Adipocyte (in vitro differentiated cells): ENCODE measurements around the gene TMEM80.
A peak's percentile ranks its signal among the peaks of the same experiment; 100 is the strongest.
"Not testable (repeated sequence)": the region's sequence is repeated elsewhere in the genome, so short reads cannot be mapped to it uniquely, and the experiment has no call there.

Experiments used
- DNase-seq: peaks from one replicate; pipeline ENCODE4 v3.0.0-alpha.2; 2015; ENCODE audit warnings: low read depth
- H3K27me3 ChIP-seq: replicated peaks from 2 replicates; pipeline ENCODE4 v1.7.0; 2013; ENCODE audit warnings: mild to moderate bottlenecking, low read length, moderate library complexity; ENCODE audit not compliant: control insufficient read depth, insufficient read depth
- H3K36me3 ChIP-seq: 2 replicates; pipeline ENCODE4 v1.7.0; 2013; ENCODE audit warnings: low read length, mild to moderate bottlenecking, moderate library complexity; ENCODE audit not compliant: control insufficient read depth, insufficient read depth, severe bottlenecking
- H3K4me1 ChIP-seq: 2 replicates; pipeline ENCODE4 v1.7.0; 2013; ENCODE audit warnings: mild to moderate bottlenecking, low read length, moderate library complexity; ENCODE audit not compliant: control insufficient read depth, insufficient read depth
- H3K4me3 ChIP-seq: 2 replicates; pipeline ENCODE4 v1.7.0; 2013; ENCODE audit warnings: mild to moderate bottlenecking, low read length, moderate library complexity
- H3K9ac ChIP-seq: 2 replicates; pipeline ENCODE4 v1.7.0; 2013; ENCODE audit warnings: mild to moderate bottlenecking, low read length, moderate library complexity
- H3K9me3 ChIP-seq: 2 replicates; pipeline ENCODE4 v1.7.0; 2013; ENCODE audit warnings: mild to moderate bottlenecking, low read length, moderate library complexity; ENCODE audit not compliant: control insufficient read depth

Gene TMEM80

DNA sequence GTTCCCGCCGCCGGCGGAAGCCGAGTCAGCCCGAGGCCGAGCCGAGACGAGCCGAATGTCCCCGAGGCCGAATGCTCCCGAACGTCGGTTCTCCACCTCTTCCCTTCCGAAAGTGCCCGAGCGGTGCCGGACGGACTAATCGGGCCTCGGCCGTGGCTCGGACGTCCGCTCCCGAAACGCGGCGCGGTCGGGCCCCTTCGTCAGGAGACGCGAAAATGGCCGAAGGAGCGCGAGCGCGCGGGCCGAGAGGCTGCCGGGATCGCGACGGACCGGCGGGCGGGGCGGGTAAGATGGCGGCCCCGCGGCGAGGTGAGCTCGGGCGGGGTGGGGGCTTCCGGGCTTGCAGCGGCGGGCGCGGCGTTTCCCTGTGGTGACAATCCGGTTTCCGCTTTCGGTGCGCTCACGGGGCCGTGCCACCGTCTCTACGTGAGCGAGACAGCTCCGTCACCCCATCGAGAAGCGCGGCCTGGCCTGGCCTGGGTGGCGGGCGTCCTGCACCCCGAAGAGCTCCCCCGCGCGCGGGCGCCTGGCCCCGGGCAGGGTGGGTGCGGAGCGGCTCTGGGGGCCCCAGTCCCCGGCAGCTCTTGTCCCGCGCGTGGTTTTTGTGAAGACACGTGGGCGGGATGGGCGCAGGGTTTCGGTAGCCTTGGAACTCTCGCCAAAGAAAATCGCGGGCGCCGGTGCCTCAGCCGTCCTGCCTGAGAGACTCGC, at the start of gene TMEM80:
TSS of gene TMEM80 (plus strand) at position 279 of the 711 bp plus-strand sequence. CDS start at position 291, 12 bp downstream.
- Histone ChIP-seq H3K27me3 (no peaks in the 10 kb centered on the region), H3K36me3 (peaks cover 3% of the 10 kb centered on the region), H3K4me3 (peak within 1 kb of the TSS; percentile 86), H3K4me1 (peaks cover 49% of the 10 kb centered on the region), H3K9ac (peak within 1 kb of the TSS; percentile 100), H3K9me3 (no peaks in the 10 kb centered on the region)
- DNase-seq: peak; percentile 100

DNA sequence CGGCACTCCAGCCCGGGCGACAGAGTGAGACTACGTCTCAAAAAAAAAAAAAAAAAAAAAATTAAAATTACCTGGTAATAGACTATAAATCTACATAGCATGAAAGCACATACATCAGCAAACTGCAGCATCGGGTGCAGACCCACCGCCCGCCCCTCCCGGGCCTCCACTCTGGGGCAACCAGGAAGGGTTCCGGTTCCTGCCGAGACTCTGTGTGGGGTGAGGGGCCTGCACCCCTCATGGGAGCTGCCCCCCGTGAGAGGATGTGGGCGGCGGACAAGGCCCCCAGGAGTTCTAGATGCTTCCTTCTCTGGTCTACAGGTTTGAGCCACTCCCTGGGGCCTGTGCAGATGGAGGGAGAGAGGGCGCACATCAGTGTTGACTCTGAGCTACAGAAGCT, 49.4 kb upstream of the TMEM80 start:
- no peak overlapping the region for H3K4me3 ChIP-seq
- peaks cover 12% of the 10 kb centered on the region for H3K36me3 ChIP-seq
- no peak for DNase-seq
- H3K9ac ChIP-seq: no peak overlapping the region
- H3K4me1 ChIP-seq: no peaks in the 10 kb centered on the region
- no peaks in the 10 kb centered on the region for H3K27me3 ChIP-seq
- H3K9me3 ChIP-seq: no peaks in the 10 kb centered on the region

DNA sequence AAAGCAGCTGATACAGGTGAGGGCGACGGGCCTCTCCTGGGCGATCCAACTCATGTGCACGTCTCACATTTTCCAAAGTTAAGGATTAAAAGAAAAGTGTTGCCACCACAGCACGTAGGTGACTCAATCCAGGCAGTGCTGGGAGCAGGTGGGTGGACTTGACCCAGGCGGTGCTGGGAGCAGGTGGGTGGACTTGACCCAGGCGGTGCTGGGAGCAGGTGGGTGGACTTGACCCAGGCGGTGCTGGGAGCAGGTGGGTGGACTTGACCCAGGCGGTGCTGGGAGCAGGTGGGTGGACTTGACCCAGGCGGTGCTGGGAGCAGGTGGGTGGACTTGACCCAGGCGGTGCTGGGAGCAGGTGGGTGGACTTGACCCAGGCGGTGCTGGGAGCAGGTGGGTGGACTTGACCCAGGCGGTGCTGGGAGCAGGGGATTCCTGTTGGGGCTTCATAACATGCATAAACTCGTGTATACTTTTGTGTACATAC, 47.9 kb upstream of the TMEM80 start:
- not testable (repeated sequence) for H3K4me1 ChIP-seq, H3K4me3 ChIP-seq, DNase-seq, H3K9ac ChIP-seq, H3K9me3 ChIP-seq, H3K27me3 ChIP-seq
- H3K36me3 ChIP-seq: peaks cover 15% of the 10 kb centered on the region

DNA sequence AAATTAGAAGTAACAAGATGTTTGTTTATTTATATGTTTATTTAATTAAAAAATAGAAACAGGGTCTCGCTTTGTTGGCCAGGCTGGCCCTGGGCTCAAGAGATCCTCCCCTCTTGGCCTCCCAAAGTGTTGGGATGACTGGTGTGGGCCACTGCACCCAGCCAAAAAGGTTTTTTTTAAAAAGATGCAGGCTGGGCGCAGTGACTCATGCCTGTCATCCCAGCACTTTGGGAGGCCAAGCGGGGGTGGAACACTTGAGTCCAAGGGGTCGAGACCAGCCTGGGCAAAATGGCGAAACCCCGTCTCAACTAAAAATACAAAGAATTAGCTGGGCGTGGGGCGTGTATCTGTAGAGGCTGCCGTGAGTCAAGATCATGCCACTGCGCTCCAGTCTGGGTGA, 45.1 kb upstream of the TMEM80 start:
- H3K9ac ChIP-seq: no peak overlapping the region
- peaks cover 21% of the 10 kb centered on the region for H3K36me3 ChIP-seq
- DNase-seq: no peak
- no peaks in the 10 kb centered on the region for H3K4me1 ChIP-seq
- no peaks in the 10 kb centered on the region for H3K27me3 ChIP-seq
- H3K4me3 ChIP-seq: no peak overlapping the region
- H3K9me3 ChIP-seq: no peaks in the 10 kb centered on the region

DNA sequence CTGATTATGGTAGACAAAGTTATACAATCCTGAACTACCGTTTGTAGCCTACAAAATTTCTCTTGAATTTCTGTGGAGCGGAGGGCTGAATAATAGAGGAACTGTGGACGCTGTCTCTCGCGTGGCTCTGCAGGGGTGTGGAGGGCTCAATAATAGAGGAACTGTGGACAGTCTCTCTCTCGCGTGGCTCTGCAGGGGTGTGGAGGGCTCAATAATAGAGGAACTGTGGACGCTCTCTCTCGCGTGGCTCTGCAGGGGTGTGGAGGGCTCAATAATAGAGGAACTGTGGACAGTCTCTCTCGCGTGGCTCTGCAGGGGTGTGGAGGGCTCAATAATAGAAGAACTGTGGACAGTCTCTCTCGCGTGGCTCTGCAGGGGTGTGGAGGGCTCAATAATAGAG, 42.5 kb upstream of the TMEM80 start:
- not testable (repeated sequence) for H3K9ac ChIP-seq, H3K4me1 ChIP-seq, H3K9me3 ChIP-seq, H3K4me3 ChIP-seq, DNase-seq, H3K27me3 ChIP-seq
- H3K36me3 ChIP-seq: peaks cover 28% of the 10 kb centered on the region

DNA sequence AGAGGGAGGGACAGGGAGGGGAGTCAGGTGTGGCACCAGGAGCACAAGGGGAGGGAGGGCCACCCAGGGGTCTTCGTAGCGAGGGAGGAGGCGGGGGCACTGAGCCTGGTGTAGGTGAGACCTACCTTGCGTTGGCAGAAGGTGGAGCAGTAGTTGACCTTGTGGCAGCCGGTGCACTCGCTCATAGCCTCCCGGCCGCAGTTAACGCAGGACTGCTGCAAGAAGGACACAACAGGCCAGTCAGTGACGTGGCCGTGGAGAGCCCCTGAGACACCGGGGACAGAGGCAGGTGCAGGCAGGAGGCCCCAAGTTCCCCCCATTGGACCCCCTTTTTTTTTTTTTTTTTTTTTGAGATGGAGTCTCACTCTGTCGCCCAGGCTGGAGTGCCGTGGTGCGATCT, 41.8 kb upstream of the TMEM80 start:
- no peaks in the 10 kb centered on the region for H3K9me3 ChIP-seq
- no peak overlapping the region for H3K9ac ChIP-seq
- no peaks in the 10 kb centered on the region for H3K4me1 ChIP-seq
- no peaks in the 10 kb centered on the region for H3K27me3 ChIP-seq
- peaks cover 28% of the 10 kb centered on the region for H3K36me3 ChIP-seq
- H3K4me3 ChIP-seq: no peak overlapping the region
- no peak for DNase-seq

DNA sequence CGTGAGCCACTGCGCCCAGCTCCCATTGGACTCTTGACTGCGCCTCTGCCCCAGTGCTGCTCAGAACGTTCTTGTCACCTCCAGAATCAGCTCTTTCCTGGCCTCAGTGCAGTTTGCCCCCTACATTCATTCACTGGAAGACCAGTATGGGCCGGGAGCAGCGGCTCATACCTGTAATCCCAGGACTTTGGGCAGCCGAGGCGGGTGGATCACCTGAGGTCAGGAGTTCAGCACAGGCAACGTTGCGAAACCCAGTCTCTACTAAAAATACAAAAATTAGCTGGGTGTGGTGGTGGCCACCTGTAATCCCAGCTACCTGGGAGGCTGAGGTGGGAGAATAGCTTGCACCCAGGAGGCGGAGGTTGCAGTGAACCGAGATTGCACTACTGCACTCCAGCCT, 41.2 kb upstream of the TMEM80 start:
- DNase-seq, H3K4me1 ChIP-seq: not testable (repeated sequence)
- H3K36me3 ChIP-seq: peaks cover 33% of the 10 kb centered on the region

DNA sequence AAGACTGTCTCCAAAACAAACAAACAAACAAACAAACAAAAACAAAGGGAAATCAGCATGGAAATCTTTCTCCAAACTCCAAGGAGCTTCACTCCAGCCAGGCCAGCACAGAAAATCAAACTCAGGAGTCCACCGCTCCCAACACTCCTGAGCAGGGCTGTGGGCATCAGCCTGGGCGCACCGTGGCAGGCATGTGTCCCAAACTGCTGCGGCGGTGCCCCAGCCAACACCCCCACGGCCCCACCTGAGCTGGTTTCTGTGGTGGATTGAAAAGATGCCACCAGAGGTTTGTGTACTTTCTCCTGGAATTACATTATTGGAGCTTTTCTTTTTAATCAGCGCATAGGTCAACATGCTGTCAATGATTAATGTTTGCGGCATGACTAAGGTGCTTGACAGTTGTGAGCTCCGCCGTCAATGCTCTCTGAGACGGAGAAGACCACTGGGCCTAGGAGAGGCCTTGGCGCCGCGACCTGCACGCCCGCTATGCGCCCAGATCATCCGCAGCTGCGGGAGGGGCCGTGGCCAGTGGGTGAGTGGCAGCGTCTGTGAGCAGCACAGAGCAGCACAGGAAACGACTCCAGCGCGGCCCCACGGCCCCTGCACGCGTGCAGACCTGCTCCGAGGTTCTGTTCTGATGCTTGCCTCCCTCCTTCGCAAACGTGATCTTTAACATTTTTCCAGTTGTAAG, 40.4 kb upstream of the TMEM80 start:
- Histone ChIP-seq H3K9ac (no peak overlapping the region), H3K36me3 (peaks cover 37% of the 10 kb centered on the region), H3K4me1 (no peaks in the 10 kb centered on the region), H3K9me3 (no peaks in the 10 kb centered on the region), H3K27me3 (no peaks in the 10 kb centered on the region), H3K4me3 (no peak overlapping the region)
- DNase-seq: no peak

More for the DNA sequence above, 41.2 kb upstream of the TMEM80 start:
- not testable (repeated sequence) for H3K9ac ChIP-seq, H3K9me3 ChIP-seq, H3K4me3 ChIP-seq, H3K27me3 ChIP-seq

DNA sequence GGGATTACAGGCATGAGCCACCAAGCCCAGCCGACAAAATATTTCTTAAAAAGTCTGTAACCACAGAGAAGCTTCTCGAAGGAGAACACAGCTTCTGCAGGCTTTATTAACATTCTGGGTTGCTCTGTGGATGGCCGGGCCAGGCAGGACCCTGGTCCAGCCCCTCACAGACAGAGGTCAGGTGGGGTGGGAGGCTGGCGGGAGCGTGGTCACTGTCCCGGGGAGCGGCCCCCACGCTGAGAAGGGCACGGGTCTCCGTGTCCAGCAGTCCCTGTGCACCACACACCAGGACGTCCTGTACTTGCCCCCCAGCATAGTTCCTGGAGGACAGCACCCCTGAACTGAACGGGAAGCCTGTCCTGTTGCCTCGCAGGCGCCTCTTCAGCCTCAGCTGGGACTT, 39.2 kb upstream of the TMEM80 start:
- Histone ChIP-seq H3K27me3 (no peaks in the 10 kb centered on the region), H3K9me3 (no peaks in the 10 kb centered on the region), H3K9ac (no peak overlapping the region), H3K4me3 (no peak overlapping the region), H3K4me1 (no peaks in the 10 kb centered on the region), H3K36me3 (peaks cover 40% of the 10 kb centered on the region)
- no peak for DNase-seq

DNA sequence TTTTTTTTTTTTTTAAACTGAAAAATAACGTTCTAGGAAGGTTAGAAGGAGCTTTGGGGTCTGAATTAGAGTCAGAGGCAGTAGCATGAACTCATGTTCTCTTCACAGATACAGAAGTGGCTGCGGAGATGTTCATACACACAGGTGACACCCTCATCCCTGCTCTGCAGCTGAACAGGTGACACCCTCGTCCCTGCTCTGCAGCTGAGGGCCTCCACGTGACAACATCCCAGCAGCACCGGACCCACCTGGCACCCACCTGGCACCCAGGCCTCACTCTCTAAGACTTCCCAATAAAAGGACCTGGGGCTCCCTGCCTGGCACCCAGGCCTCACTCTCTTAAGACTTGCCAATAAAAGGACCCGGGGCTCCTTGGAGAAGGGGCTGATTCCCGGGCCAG, 38.8 kb upstream of the TMEM80 start:
- H3K9me3 ChIP-seq: no peaks in the 10 kb centered on the region

DNA sequence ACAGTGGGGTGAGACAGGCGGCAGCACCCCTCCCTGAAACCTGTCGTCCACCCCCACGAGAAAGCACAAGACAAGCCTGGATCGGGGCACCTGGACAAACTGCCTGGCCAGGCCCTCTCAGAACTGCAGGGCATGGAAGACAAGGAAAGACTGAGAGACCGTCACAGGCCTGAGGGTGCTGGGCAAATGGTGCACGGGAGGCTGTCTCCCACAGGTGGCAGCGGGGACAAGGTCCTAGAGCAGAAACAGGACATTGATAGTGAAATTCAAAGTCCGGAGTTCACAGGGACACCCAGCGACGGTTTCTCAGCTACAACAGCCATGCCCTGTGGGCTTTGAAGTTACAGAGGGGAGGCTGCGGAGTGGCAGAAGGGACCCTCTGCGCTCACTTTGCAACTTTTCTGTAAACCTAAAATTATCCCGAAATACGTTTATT, 37.9 kb upstream of the TMEM80 start:
- DNase-seq: no peak
- Histone ChIP-seq H3K36me3 (peaks cover 40% of the 10 kb centered on the region), H3K4me1 (no peaks in the 10 kb centered on the region), H3K9ac (no peak overlapping the region), H3K9me3 (no peaks in the 10 kb centered on the region), H3K27me3 (no peaks in the 10 kb centered on the region), H3K4me3 (no peak overlapping the region)

More for the DNA sequence above, 38.8 kb upstream of the TMEM80 start:
- no peaks in the 10 kb centered on the region for H3K4me1 ChIP-seq
- H3K4me3 ChIP-seq: no peak overlapping the region
- no peak for DNase-seq
- no peak overlapping the region for H3K9ac ChIP-seq
- peaks cover 41% of the 10 kb centered on the region for H3K36me3 ChIP-seq
- H3K27me3 ChIP-seq: no peaks in the 10 kb centered on the region
